HepG2 (cell line): ENCODE measurements around the gene NHP2. TPM values are rescaled to one million over a fixed set of nuclear protein-coding genes. Genes with fewer than 3 reads are reported as not detected.

Experiments
- CC2D1A ChIP-seq: sonication (generic); formaldehyde crosslinking; IDR thresholded peaks from 2 replicates; pipeline ENCODE4 v1.8.1; 2023; ENCODE audit warnings: mild to moderate bottlenecking, missing genetic modification reagents
- HIVEP1 ChIP-seq: sonication (generic); formaldehyde crosslinking; IDR thresholded peaks from 2 replicates; pipeline ENCODE4 v1.4.0; 2020; ENCODE audit warnings: mild to moderate bottlenecking, missing genetic modification reagents
- HNRNPK ChIP-seq: fragments of 200-400 bp; formaldehyde crosslinking; IDR thresholded peaks from 2 replicates; pipeline ENCODE4 v1.6.1; 2018; ENCODE audit warnings: low read length, low read depth, moderate library complexity, mild to moderate bottlenecking; ENCODE audit not compliant: poor library complexity, severe bottlenecking
- KAT7 ChIP-seq: IDR thresholded peaks from 2 replicates; pipeline ENCODE4 v1.6.1; 2018; ENCODE audit warnings: borderline replicate concordance, missing compliant biosample characterization
- KDM5A ChIP-seq: fragments of 200-600 bp; sonication (generic); IDR thresholded peaks from 2 replicates; pipeline ENCODE4 v1.7.0; 2018; ENCODE audit warnings: antibody characterized with exemption, mild to moderate bottlenecking, low read length, borderline replicate concordance
- KLF6 ChIP-seq: IDR thresholded peaks from 2 replicates; pipeline ENCODE4 v1.8.0; 2016; ENCODE audit warnings: missing biosample characterization, missing genetic modification reagents
- NFIB ChIP-seq: sonication (generic); formaldehyde crosslinking; IDR thresholded peaks from 2 replicates; pipeline ENCODE4 v1.9.0; 2021; ENCODE audit warnings: missing genetic modification reagents, mild to moderate bottlenecking, borderline replicate concordance
- PATZ1 ChIP-seq: sonication (generic); formaldehyde crosslinking; IDR thresholded peaks from 2 replicates; pipeline ENCODE4 v1.4.0; 2020; ENCODE audit warnings: missing genetic modification reagents
- RARG ChIP-seq: sonication (generic); formaldehyde crosslinking; IDR thresholded peaks from 2 replicates; pipeline ENCODE4 v1.4.0; 2020; ENCODE audit warnings: low read depth, mild to moderate bottlenecking, missing genetic modification reagents
- SRSF9 ChIP-seq: fragments of 200-400 bp; formaldehyde crosslinking; IDR thresholded peaks from 2 replicates; pipeline ENCODE4 v1.6.1; 2018; ENCODE audit warnings: borderline replicate concordance, mild to moderate bottlenecking, low read depth, low read length; ENCODE audit not compliant: insufficient read depth, poor library complexity, severe bottlenecking
- TBL1XR1 ChIP-seq: fragments of 150-350 bp; IDR thresholded peaks from 2 replicates; pipeline ENCODE4 v1.6.1; 2014; ENCODE audit warnings: borderline replicate concordance, low read length; ENCODE audit not compliant: partially characterized antibody
- TOE1 ChIP-seq: sonication (generic); formaldehyde crosslinking; IDR thresholded peaks from 2 replicates; pipeline ENCODE4 v1.4.0; 2020; ENCODE audit warnings: mild to moderate bottlenecking, missing genetic modification reagents
- ZBTB3 ChIP-seq: sonication (generic); formaldehyde crosslinking; IDR thresholded peaks from 2 replicates; pipeline ENCODE4 v1.4.0; 2020; ENCODE audit warnings: low read depth, mild to moderate bottlenecking, moderate library complexity, missing genetic modification reagents, borderline replicate concordance
- ZBTB38 ChIP-seq: sonication (generic); formaldehyde crosslinking; IDR thresholded peaks from 2 replicates; pipeline ENCODE4 v1.5.1; 2020; ENCODE audit warnings: mild to moderate bottlenecking, missing genetic modification reagents
- ZNF30 ChIP-seq: sonication (generic); formaldehyde crosslinking; IDR thresholded peaks from 2 replicates; pipeline ENCODE4 v1.5.0; 2020; ENCODE audit warnings: mild to moderate bottlenecking, missing genetic modification reagents
- polyA plus RNA-seq, 8 experiments: library from polyadenylated mRNA; depleted of rRNA in 3 of 8; stranded (reverse) in 7 of 8; unstranded in 1 of 8; fragments of >200 nt; fragmentation: Illumina TruSeq in 4 of 8; extraction: Trizol in 4 of 8; gene quantifications; 2 replicates each; pipeline versions ENCODE4 v1.2.1 to v1.2.3, GENCODE V29; 2011 to 2016; ENCODE audit warnings: low read depth in 4 of 8, missing spikeins in 1 of 8, mixed read lengths in 1 of 8; ENCODE audit not compliant: insufficient read depth in 1 of 8
- total RNA-seq, 5 experiments: library from RNA; depleted of rRNA; stranded (reverse); fragments of >200 nt; fragmentation: Illumina TruSeq; extraction: Trizol; gene quantifications; 2 replicates each; pipeline ENCODE4 v1.2.3, GENCODE V29; 2016; ENCODE audit warnings: low read depth in 1 of 5
- TF ChIP-seq, protein P1 (sequence below): conservative IDR thresholded peaks from 2 replicates; pipeline ENCODE4 v1.6.1; 2018; ENCODE audit warnings: missing genetic modification reagents
- TF ChIP-seq, protein P2 (sequence below): sonication (generic); formaldehyde crosslinking; IDR thresholded peaks from 2 replicates; pipeline ENCODE4 v1.4.0; 2020; ENCODE audit warnings: mild to moderate bottlenecking, missing genetic modification reagents
- TF ChIP-seq, protein P3 (sequence below): sonication (generic); formaldehyde crosslinking; IDR thresholded peaks from 2 replicates; pipeline ENCODE4 v1.4.0; 2020; ENCODE audit warnings: missing genetic modification reagents, borderline replicate concordance

NHP2 gene
- total and polyA plus RNA-seq, 2 of the 13 experiments (the other 11 are each of a cell fraction or from before 2014, with no cell fraction given) = 56.2 to 96.1 TPM

DNA sequence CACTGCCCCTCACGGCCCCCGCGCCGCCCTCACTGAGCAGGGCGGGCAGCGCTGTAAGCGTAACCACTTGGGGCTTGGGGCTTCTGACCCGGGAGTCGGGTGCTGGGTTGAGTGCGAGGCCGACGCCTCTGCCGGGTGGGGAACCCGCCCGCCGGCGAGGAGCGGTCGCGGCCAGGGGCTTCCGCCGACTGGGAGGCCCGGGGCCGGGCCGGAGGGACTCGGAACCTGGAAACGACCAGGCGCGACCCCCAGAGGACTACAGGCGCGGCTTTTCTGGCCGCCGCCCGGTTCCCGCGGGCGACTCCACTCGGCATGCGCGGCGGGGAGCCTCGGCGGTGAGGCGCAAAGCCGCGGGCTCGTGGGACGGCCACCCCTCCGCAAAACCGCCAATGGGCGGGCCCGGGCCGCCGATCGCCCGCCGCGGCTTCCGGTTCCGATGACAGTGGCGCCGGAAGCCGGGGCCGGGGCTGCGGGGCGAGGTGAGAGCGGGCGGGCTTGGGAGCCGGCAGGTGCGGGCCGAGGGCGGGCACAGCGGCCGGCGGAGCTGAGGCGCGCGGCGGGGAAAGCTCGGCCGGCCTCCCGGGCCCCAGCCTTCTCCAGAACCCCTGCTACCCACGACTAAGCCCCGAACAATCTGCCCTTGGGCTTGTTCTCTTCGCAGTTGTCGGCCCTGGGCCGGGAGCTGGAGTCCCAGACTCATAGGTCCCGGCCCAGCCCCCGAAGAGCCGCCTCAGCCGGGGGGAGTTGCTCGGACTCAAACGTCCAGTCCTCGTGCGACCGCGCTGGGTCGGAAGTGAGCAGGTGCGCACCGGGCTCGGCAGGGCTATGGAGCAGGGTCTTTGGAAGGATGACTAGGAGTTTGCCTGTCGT is 22.9 kb downstream of the NHP2 start, which contains the start of gene RMND5B (continued):
- TF ChIP-seq, protein P1, sequence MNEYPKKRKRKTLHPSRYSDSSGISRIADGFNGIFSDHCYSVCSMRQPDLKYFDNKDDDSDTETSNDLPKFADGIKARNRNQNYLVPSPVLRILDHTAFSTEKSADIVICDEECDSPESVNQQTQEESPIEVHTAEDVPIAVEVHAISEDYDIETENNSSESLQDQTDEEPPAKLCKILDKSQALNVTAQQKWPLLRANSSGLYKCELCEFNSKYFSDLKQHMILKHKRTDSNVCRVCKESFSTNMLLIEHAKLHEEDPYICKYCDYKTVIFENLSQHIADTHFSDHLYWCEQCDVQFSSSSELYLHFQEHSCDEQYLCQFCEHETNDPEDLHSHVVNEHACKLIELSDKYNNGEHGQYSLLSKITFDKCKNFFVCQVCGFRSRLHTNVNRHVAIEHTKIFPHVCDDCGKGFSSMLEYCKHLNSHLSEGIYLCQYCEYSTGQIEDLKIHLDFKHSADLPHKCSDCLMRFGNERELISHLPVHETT (CRISPR knock-in tag) = 0 out of 2 replicates have a peak, but pooled peaks have one; percentile 34
- TF ChIP-seq TOE1 (CRISPR knock-in tag) (no peak), KDM5A (peak; percentile 55; the same call in 1 of the 2 replicates), TBL1XR1 (no peak), RARG (CRISPR knock-in tag) (no peak), CC2D1A (no peak), ZBTB38 (CRISPR knock-in tag) (no peak), KLF6 (CRISPR knock-in tag) (peak; percentile 52; the same call in 1 of the 2 replicates), PATZ1 (CRISPR knock-in tag) (peak; percentile 87), KAT7 (CRISPR knock-in tag) (0 out of 2 replicates have a peak, but pooled peaks have one; percentile 21), HNRNPK (peak; percentile 19), SRSF9 (no peak), ZNF30 (no peak), NFIB (CRISPR knock-in tag) (no peak), ZBTB3 (CRISPR knock-in tag) (0 out of 2 replicates have a peak, but pooled peaks have one; percentile 68), HIVEP1 (CRISPR knock-in tag) (no peak)
- TF ChIP-seq, protein P2, sequence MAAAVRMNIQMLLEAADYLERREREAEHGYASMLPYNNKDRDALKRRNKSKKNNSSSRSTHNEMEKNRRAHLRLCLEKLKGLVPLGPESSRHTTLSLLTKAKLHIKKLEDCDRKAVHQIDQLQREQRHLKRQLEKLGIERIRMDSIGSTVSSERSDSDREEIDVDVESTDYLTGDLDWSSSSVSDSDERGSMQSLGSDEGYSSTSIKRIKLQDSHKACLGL (CRISPR knock-in tag) = peak; percentile 76
- TF ChIP-seq, protein P3, sequence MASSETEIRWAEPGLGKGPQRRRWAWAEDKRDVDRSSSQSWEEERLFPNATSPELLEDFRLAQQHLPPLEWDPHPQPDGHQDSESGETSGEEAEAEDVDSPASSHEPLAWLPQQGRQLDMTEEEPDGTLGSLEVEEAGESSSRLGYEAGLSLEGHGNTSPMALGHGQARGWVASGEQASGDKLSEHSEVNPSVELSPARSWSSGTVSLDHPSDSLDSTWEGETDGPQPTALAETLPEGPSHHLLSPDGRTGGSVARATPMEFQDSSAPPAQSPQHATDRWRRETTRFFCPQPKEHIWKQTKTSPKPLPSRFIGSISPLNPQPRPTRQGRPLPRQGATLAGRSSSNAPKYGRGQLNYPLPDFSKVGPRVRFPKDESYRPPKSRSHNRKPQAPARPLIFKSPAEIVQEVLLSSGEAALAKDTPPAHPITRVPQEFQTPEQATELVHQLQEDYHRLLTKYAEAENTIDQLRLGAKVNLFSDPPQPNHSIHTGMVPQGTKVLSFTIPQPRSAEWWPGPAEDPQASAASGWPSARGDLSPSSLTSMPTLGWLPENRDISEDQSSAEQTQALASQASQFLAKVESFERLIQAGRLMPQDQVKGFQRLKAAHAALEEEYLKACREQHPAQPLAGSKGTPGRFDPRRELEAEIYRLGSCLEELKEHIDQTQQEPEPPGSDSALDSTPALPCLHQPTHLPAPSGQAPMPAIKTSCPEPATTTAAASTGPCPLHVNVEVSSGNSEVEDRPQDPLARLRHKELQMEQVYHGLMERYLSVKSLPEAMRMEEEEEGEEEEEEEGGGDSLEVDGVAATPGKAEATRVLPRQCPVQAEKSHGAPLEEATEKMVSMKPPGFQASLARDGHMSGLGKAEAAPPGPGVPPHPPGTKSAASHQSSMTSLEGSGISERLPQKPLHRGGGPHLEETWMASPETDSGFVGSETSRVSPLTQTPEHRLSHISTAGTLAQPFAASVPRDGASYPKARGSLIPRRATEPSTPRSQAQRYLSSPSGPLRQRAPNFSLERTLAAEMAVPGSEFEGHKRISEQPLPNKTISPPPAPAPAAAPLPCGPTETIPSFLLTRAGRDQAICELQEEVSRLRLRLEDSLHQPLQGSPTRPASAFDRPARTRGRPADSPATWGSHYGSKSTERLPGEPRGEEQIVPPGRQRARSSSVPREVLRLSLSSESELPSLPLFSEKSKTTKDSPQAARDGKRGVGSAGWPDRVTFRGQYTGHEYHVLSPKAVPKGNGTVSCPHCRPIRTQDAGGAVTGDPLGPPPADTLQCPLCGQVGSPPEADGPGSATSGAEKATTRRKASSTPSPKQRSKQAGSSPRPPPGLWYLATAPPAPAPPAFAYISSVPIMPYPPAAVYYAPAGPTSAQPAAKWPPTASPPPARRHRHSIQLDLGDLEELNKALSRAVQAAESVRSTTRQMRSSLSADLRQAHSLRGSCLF = 0 out of 2 replicates have a peak, but pooled peaks have one; percentile 19
